ENCODE measurements around the gene ERF. TPM values are rescaled to one million over a fixed set of nuclear protein-coding genes. Genes with fewer than 3 reads are reported as not detected.
A peak's percentile ranks its signal among the peaks of the same experiment; 100 is the strongest.

The ERF gene
- total RNA-seq (32.6 and 47.1 TPM in 2 replicates), polyA plus RNA-seq (20.4 and 24.4 TPM in 2 replicates)

GRCh38 chr19:42254850-42255765 is at the start of gene ERF:
Gene ERF, minus strand, starts transcription at chr19:42255128. Its CDS starts 129 bp downstream, at chr19:42254999.
- Histone ChIP-seq H3K27me3 (no peaks in the 10 kb centered on the region), H3K9me3 (ENCODE audit: low read depth) (no peaks in the 10 kb centered on the region), H3K4me3 (peak within 1 kb of the TSS; percentile 99), H3K9me2 (replicated peaks; ENCODE audit: insufficient read depth) (no peaks in the 10 kb centered on the region), H3K4me2 (peak within 1 kb of the TSS; percentile 99), H3K79me2 (peaks cover 52% of the 10 kb centered on the region), H2AFZ (peak within 1 kb of the TSS; percentile 77), H3K27ac (peak within 1 kb of the TSS; percentile 100), H4K20me1 (ENCODE audit: insufficient read depth, poor library complexity, severe bottlenecking) (peaks cover 34% of the 10 kb centered on the region), H3K36me3 (replicated peaks; ENCODE audit: insufficient read depth, low read depth) (no peaks in the 10 kb centered on the region), H3K4me1 (ENCODE audit: insufficient read depth) (peaks cover 24% of the 10 kb centered on the region)
- DNase-seq (ENCODE audit: low spot score) = peak; percentile 97
- TF ChIP-seq CTCF (IDR thresholded peaks at IDR 0.05; ENCODE audit: poor library complexity) (no peak), EZH2phosphoT487 (IDR thresholded peaks at IDR 0.05; ENCODE audit: low read depth, severe bottlenecking, unreplicated experiment) (no peak), EZH2 (IDR thresholded peaks at IDR 0.05; ENCODE audit: borderline replicate concordance) (no peak)
- WGBS (ENCODE audit: low lambda C conversion rate, missing lambda C conversion rate) = 2% methylated on average over 25 of the region's 75 CpGs

DNA sequence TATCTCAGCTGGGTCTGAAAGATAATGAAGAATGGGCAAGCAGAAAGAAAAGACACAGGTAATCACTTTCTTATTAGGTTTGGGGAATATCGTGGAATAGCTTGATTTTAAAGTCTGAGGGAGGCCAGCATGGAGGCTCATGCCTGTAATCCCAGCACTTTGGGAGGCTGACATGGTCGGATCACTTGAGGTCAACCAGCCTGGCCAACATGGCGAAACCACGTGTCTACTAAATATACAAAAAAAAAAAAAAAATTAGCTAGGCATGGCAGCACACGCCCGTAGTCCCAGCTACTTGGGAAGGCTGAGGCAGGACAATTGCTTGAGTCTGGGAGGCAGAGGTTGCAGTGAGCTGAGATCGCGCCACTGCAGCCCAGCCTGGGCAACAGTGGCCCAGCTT is 48.9 kb upstream of the ERF start:
- Histone ChIP-seq H3K27ac (no peak overlapping the region), H4K20me1 (ENCODE audit: insufficient read depth, poor library complexity, severe bottlenecking) (no peaks in the 10 kb centered on the region), H3K4me2 (no peak overlapping the region)

DNA sequence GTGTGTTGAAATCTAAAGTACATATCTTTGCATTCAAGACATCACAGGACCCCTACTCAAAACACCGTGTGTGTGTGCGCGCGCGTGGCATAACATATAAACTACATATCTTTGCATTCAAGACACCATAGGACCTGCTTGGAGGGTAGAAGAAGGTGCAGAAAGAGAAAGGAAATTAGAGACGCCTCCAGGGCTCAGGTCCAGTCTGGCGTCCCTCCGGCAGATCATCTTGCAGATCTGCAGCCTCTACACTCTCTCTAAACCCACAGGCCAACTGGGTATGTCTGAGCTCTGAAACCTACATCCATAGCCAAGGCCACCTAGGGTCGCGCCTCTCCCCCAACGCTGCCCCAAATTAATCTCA is 48.2 kb upstream of the ERF start:
- H3K9me3 ChIP-seq (ENCODE audit: low read depth) = no peaks in the 10 kb centered on the region
- H3K27ac ChIP-seq = peak overlapping the region; percentile 59
- no peaks in the 10 kb centered on the region for H3K36me3 ChIP-seq (replicated peaks; ENCODE audit: insufficient read depth, low read depth)
- peaks cover 21% of the 10 kb centered on the region for H3K79me2 ChIP-seq
- H3K4me3 ChIP-seq = no peak overlapping the region
- peak overlapping the region; percentile 97 for H3K4me2 ChIP-seq
- TF ChIP-seq EZH2phosphoT487 (IDR thresholded peaks at IDR 0.05; ENCODE audit: low read depth, severe bottlenecking, unreplicated experiment) (no peak), CTCF (IDR thresholded peaks at IDR 0.05; ENCODE audit: poor library complexity) (no peak), EZH2 (IDR thresholded peaks at IDR 0.05; ENCODE audit: borderline replicate concordance) (no peak)
- 71% methylated on average over 11 of the region's 11 CpGs for WGBS (ENCODE audit: low lambda C conversion rate, missing lambda C conversion rate)
- H4K20me1 ChIP-seq (ENCODE audit: insufficient read depth, poor library complexity, severe bottlenecking) = no peaks in the 10 kb centered on the region
- no peak for DNase-seq (ENCODE audit: low spot score)
- H3K4me1 ChIP-seq (ENCODE audit: insufficient read depth) = peaks cover 9% of the 10 kb centered on the region
- H3K9me2 ChIP-seq (replicated peaks; ENCODE audit: insufficient read depth) = no peaks in the 10 kb centered on the region
- H2AFZ ChIP-seq = peak overlapping the region; percentile 66
- H3K27me3 ChIP-seq = no peaks in the 10 kb centered on the region

More for the DNA sequence above, 48.9 kb upstream of the ERF start:
- no peaks in the 10 kb centered on the region for H3K27me3 ChIP-seq
- H3K4me1 ChIP-seq (ENCODE audit: insufficient read depth) = peaks cover 9% of the 10 kb centered on the region
- DNase-seq (ENCODE audit: low spot score) = no peak
- peaks cover 21% of the 10 kb centered on the region for H3K79me2 ChIP-seq
- H3K9me3 ChIP-seq (ENCODE audit: low read depth) = no peaks in the 10 kb centered on the region
- no peak overlapping the region for H3K4me3 ChIP-seq
- WGBS (ENCODE audit: low lambda C conversion rate, missing lambda C conversion rate) = 94% methylated on average over 8 of the region's 8 CpGs
- TF ChIP-seq EZH2 (IDR thresholded peaks at IDR 0.05; ENCODE audit: borderline replicate concordance) = no peak
- TF ChIP-seq CTCF (IDR thresholded peaks at IDR 0.05; ENCODE audit: poor library complexity) = no peak
- TF ChIP-seq EZH2phosphoT487 (IDR thresholded peaks at IDR 0.05; ENCODE audit: low read depth, severe bottlenecking, unreplicated experiment) = no peak
- no peaks in the 10 kb centered on the region for H3K36me3 ChIP-seq (replicated peaks; ENCODE audit: insufficient read depth, low read depth)
- no peak overlapping the region for H2AFZ ChIP-seq
- H3K9me2 ChIP-seq (replicated peaks; ENCODE audit: insufficient read depth) = no peaks in the 10 kb centered on the region
